Gastroesophageal sphincter (tissue), 4 donors: ENCODE results near the gene ZNF784. TPM values are rescaled to one million over a fixed set of nuclear protein-coding genes. Genes with fewer than 3 reads are reported as not detected.

Experiments
- ATAC-seq: fragments of 150-250 bp; one replicate; pipeline ENCODE4 v1.9.1; 2016; ENCODE audit warnings: mild to moderate bottlenecking, moderate library complexity
- H3K27ac ChIP-seq, 4 donors: fragments of 200-600 bp; sonication (generic) in 3 of 4; 1 replicate in 3 of 4; 2 replicates in 1 of 4; pipeline ENCODE4 v1.5.1; 2016 to 2019
- H3K27me3 ChIP-seq: fragments of 200-600 bp; sonication (generic); one replicate; pipeline ENCODE4 v1.5.1; 2019
- H3K36me3 ChIP-seq, 2 donors: fragments of 200-600 bp; sonication (generic); one replicate each; pipeline ENCODE4 v1.5.1; 2019; ENCODE audit warnings: control low read depth in 1 of 2
- H3K4me1 ChIP-seq, 3 donors: fragments of 200-600 bp; sonication (generic); 1 replicate in 2 of 3; 2 replicates in 1 of 3; pipeline ENCODE4 v1.5.1; 2016 to 2019; ENCODE audit warnings: control low read depth in 2 of 3
- H3K4me3 ChIP-seq, 2 donors: fragments of 200-600 bp; sonication (generic); one replicate each; pipeline ENCODE4 v1.5.1; 2019; ENCODE audit warnings: mild to moderate bottlenecking in 1 of 2, moderate library complexity in 1 of 2
- H3K9me3 ChIP-seq, 3 donors: fragments of 200-600 bp; sonication (generic); one replicate each; pipeline ENCODE4 v1.5.1; 2017 to 2019; ENCODE audit warnings: control low read depth in 2 of 3
- EP300 ChIP-seq: sonication (generic); formaldehyde crosslinking; IDR thresholded peaks from one replicate; pipeline ENCODE4 v1.6.1; 2017; ENCODE audit warnings: antibody characterized with exemption, mild to moderate bottlenecking
- POLR2A ChIP-seq, 2 donors: fragments of 450-650 bp; IDR thresholded peaks; one replicate each; pipeline ENCODE4 v1.6.1; 2017; ENCODE audit warnings: antibody characterized with exemption in 2 of 2, mild to moderate bottlenecking in 2 of 2, moderate library complexity in 1 of 2
- POLR2AphosphoS5 ChIP-seq: sonication (generic); formaldehyde crosslinking; IDR thresholded peaks from one replicate; pipeline ENCODE4 v1.6.1; 2017; ENCODE audit warnings: antibody characterized with exemption
- WGBS, 2 donors: methylation state at CpG; one replicate each; pipeline ENCODE4 v1.1.5; 2018; ENCODE audit warnings: low coverage in 1 of 2; 5-methylcytosine and 5-hydroxymethylcytosine counted together
- total RNA-seq, 4 donors: library from RNA; depleted of rRNA; stranded (reverse); fragments of >200 nt; gene quantifications; one replicate each; pipeline ENCODE4 v1.1.0, GENCODE V29; 2016
- TF ChIP-seq, protein P1 (sequence below), 4 experiments: fragments of 200-600 bp in 2 of 4; fragments of 450-650 bp in 2 of 4; sonication (generic) in 1 of 4; IDR thresholded peaks; one replicate each; pipeline ENCODE4 v1.5.1; 2017 to 2019; ENCODE audit warnings: antibody characterized with exemption in 4 of 4, mild to moderate bottlenecking in 2 of 4, moderate library complexity in 2 of 4

ZNF784 gene
- total RNA-seq, 4 donors from 2014 or later = 0.54 to 8.1 (median 4.8) TPM

DNA sequence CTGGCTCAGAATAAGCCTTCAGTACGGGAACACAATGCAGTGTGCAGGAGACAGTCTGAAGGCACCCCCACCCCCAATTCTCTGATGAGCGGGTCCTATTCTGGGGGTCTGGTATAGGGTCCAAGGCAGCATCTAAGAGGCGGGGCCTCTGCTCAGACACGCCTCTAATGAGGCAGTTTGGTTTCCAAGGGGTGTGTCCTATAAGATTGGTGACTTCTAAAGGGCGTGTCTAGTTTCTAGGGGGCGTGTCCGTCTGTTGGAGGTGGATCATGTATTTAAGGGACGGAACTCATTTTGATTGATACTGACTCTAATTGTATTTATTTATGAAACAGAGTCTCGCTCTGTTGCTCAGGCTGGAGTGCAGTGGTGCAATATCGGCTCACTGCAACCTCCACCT is 33.7 kb downstream of the ZNF784 start:
- H3K9me3 ChIP-seq = no peaks in the 10 kb centered on the region
- H3K4me1 ChIP-seq = peaks cover 0 to 24% (median 17%) of the 10 kb centered on the region in 3 donors
- H3K27ac ChIP-seq = no peak overlapping the region
- H3K36me3 ChIP-seq = peaks cover 0 to 30% of the 10 kb centered on the region in 2 donors
- no peak for TF ChIP-seq POLR2A (IDR thresholded peaks at IDR 0.05)
- ATAC-seq = no peak
- WGBS, 2 donors = 90 to 100% methylated on average over 1 to 4 of the region's 10 CpGs
- no peak overlapping the region for H3K4me3 ChIP-seq
- peaks cover 7% of the 10 kb centered on the region for H3K27me3 ChIP-seq

DNA sequence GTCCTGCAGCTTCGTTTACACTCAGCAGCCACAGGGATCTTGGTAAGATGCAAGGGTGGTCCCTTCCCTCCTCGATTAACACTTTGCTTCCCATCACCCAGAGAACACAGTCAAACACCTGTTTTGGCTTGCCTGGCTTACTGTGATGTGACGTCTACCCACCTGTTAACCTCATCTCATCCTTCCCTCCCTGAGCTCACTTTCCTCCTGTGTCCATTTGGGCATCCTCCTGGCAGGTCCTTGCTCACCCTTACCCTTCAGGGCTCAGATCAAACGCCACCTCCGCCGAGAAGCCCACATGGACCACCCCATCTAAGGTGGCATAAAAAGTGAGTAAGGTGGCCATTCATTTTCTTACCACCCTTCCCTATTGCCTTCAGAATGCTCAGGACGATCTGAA is 34.3 kb downstream of the ZNF784 start:
- H3K9me3 ChIP-seq = no peaks in the 10 kb centered on the region
- H3K27ac ChIP-seq = no peak overlapping the region
- ATAC-seq = no peak
- H3K36me3 ChIP-seq = peaks cover 0 to 25% of the 10 kb centered on the region in 2 donors
- peaks cover 8% of the 10 kb centered on the region for H3K27me3 ChIP-seq
- peaks cover 0 to 29% (median 17%) of the 10 kb centered on the region in 3 donors for H3K4me1 ChIP-seq
- no peak overlapping the region for H3K4me3 ChIP-seq
- TF ChIP-seq POLR2AphosphoS5 (no peak), POLR2A (IDR thresholded peaks at IDR 0.05) (no peak), EP300 (no peak)
- TF ChIP-seq, protein P1, sequence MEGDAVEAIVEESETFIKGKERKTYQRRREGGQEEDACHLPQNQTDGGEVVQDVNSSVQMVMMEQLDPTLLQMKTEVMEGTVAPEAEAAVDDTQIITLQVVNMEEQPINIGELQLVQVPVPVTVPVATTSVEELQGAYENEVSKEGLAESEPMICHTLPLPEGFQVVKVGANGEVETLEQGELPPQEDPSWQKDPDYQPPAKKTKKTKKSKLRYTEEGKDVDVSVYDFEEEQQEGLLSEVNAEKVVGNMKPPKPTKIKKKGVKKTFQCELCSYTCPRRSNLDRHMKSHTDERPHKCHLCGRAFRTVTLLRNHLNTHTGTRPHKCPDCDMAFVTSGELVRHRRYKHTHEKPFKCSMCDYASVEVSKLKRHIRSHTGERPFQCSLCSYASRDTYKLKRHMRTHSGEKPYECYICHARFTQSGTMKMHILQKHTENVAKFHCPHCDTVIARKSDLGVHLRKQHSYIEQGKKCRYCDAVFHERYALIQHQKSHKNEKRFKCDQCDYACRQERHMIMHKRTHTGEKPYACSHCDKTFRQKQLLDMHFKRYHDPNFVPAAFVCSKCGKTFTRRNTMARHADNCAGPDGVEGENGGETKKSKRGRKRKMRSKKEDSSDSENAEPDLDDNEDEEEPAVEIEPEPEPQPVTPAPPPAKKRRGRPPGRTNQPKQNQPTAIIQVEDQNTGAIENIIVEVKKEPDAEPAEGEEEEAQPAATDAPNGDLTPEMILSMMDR (IDR thresholded peaks at IDR 0.05) = no peak
- WGBS, 2 donors = 39 to 49% methylated on average over 7 of the region's 7 CpGs

DNA sequence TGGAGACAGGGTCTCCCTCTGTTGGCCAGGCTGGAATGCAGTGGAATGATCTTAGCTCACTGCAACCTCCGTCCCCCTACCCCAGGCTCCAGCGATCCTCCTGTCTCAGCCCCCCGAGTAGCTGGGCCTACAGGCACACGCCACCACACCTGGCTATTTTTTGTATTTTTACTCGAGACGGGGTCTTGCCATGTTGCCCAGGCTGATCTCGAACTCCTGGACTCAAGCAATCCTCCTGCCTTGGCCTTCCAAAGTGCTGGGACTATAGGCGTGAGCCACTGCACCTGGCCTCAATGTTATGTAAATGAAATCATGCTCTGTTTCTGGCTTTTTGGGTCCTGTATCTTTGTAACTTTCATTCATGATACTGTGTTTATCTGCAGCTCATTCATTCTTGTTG is 35.6 kb downstream of the ZNF784 start:
- Histone ChIP-seq H3K9me3 (no peaks in the 10 kb centered on the region), H3K27ac (no peak overlapping the region), H3K27me3 (peaks cover 8% of the 10 kb centered on the region), H3K36me3 (peaks cover 0 to 19% of the 10 kb centered on the region in 2 donors), H3K4me1 (peaks cover 0 to 30% (median 17%) of the 10 kb centered on the region in 3 donors), H3K4me3 (no peak overlapping the region)
- no peak for ATAC-seq
- TF ChIP-seq POLR2A (IDR thresholded peaks at IDR 0.05) (no peak), EP300 (no peak), POLR2AphosphoS5 (no peak)
- TF ChIP-seq, protein P1 (IDR thresholded peaks at IDR 0.05) = no peak
- WGBS, 2 donors = 86 to 93% methylated on average over 7 to 8 of the region's 8 CpGs

DNA sequence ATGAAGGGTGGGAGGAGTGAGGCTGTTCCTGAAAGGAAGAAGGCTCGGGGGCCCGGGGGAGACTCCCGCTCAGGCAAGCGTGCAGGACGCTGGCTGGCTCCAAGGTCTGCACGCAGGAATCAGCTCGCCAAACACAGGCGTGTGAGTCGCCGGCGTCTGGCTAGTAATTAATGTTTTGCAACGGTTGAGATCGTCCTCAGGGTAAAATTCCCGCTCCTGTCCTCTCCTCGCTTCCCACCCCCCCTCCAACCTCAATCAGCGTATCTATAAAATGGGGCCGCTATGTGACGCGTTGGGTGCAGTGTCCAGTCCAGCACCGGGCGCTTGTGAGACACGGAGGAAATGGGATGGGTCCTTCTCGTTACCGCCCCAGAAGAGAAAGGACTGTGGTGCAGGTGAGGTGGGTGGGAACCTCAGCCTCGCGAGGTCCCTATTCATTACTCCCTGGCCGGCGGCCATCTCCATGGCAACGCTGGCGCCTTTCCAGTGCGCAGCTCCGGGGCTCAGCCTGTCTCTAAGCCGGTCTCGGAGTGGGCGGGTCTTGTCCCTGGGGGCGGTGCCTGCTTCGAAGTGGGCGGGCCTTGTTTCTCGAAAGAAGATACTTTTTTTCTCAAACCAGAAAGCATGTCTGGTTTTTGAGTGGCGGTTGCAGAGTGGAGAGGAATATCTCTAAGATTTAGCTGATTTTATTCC is 37.2 kb downstream of the ZNF784 start:
- no peak for TF ChIP-seq EP300
- no peak for TF ChIP-seq POLR2A (IDR thresholded peaks at IDR 0.05)
- no peak for TF ChIP-seq POLR2AphosphoS5
- TF ChIP-seq, protein P1 (IDR thresholded peaks at IDR 0.05) = no peak
- ATAC-seq = peak; percentile 91
- peak overlapping the region in 1 of 2 donors; percentile 42 for H3K4me3 ChIP-seq
- peaks cover 0 to 34% (median 17%) of the 10 kb centered on the region in 3 donors for H3K4me1 ChIP-seq
- H3K9me3 ChIP-seq = no peaks in the 10 kb centered on the region
- WGBS, 2 donors = 0 to 2% methylated on average over 1 to 24 of the region's 40 CpGs
- peaks cover 0 to 4% of the 10 kb centered on the region in 2 donors for H3K36me3 ChIP-seq
- H3K27me3 ChIP-seq = peaks cover 8% of the 10 kb centered on the region
- peak overlapping the region in 3 of 4 donors; percentile 13 to 72 (median 31) for H3K27ac ChIP-seq

DNA sequence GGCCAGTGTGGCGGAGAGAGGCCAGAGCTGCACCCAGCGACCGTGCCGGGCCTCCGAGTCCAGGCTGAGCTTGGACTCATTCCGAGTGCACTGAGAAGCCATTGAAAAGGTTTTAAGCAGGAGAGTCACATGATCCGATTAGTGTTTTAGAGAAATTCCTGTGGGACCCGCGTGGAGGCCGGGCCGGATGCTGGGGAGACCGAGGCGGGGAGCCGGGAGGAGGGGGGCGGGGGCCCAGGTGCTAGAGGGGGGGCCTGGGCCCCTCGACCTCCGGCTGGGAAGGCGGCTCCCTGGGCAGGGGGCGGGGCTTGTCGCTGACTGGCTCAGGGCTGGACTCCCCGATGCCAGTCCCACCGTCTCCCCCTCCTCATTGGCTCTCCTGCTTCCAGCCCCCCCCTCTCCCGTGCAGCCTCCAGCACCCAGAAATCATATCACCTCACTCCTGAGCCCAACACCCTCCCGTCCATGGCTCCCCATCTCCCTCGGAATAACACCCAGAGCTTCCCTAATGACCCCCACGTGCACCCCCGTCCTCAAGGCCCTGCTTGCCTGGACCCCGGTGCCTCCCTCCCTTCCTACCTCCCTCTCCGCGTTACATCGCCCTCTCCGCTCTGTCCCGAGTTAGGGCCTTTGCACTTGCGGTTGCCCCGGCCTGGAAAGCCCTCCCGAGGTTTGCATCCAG is 38.6 kb downstream of the ZNF784 start:
- Histone ChIP-seq H3K36me3 (no peaks in the 10 kb centered on the region), H3K27ac (peak overlapping the region in 3 of 4 donors; percentile 48 to 72 (median 63)), H3K9me3 (no peaks in the 10 kb centered on the region), H3K4me3 (peak overlapping the region in 1 of 2 donors; percentile 48), H3K4me1 (peaks cover 0 to 47% (median 21%) of the 10 kb centered on the region in 3 donors), H3K27me3 (peaks cover 8% of the 10 kb centered on the region)
- 1 to 8% methylated on average over 5 to 21 of the region's 36 CpGs for WGBS, 2 donors
- ATAC-seq = peak; percentile 65
- TF ChIP-seq POLR2A (IDR thresholded peaks at IDR 0.05) (no peak), EP300 (no peak), POLR2AphosphoS5 (no peak)
- TF ChIP-seq, protein P1 (IDR thresholded peaks at IDR 0.05) = no peak
